NCI-H187 (cell line): ENCODE measurements around the gene VASH1.
"Not testable (repeated sequence)": the region's sequence is repeated elsewhere in the genome, so short reads cannot be mapped to it uniquely, and the experiment has no call there.

Experiments used
- DNase-seq, 2 experiments: peaks; one replicate each; lab custom pipeline; 2025; lab: John Stamatoyannopoulos, UW

VASH1 gene

GRCh38 chr14:76761136-76761959, at the start of gene VASH1:
Gene VASH1, plus strand, starts transcription at chr14:76761468. Its CDS starts 1,354 bp downstream, at chr14:76762822.
- peak in 1 of 2 experiments; percentile 30 for DNase-seq

GRCh38 chr14:76713121-76713520, 48.1 kb upstream of the VASH1 start:
- no peak for DNase-seq

- DNase-seq: no peak
These were observed 46.8 kb upstream of the VASH1 start for GRCh38 chr14:76714470-76714869.

GRCh38 chr14:76715101-76715500, 46.2 kb upstream of the VASH1 start:
- no peak for DNase-seq

- DNase-seq: no peak
These were observed 45.7 kb upstream of the VASH1 start for GRCh38 chr14:76715511-76716081.

GRCh38 chr14:76716285-76716684, 45.0 kb upstream of the VASH1 start:
- DNase-seq: no peak

- DNase-seq: no peak
These were observed 43.6 kb upstream of the VASH1 start for GRCh38 chr14:76717508-76718290.

GRCh38 chr14:76718306-76719040, 42.8 kb upstream of the VASH1 start:
- DNase-seq: no peak

- no peak for DNase-seq
These were observed 41.6 kb upstream of the VASH1 start for GRCh38 chr14:76719666-76720065.

- no peak for DNase-seq
These were observed 40.9 kb upstream of the VASH1 start for GRCh38 chr14:76720382-76720813.

GRCh38 chr14:76721506-76721905, 39.8 kb upstream of the VASH1 start:
- not testable (repeated sequence) for DNase-seq

GRCh38 chr14:76724651-76725550, 36.4 kb upstream of the VASH1 start:
- no peak for DNase-seq

- DNase-seq: no peak
These were observed 34.7 kb upstream of the VASH1 start for GRCh38 chr14:76726551-76726970.

- DNase-seq: no peak
These were observed 33.9 kb upstream of the VASH1 start for GRCh38 chr14:76727384-76727783.

GRCh38 chr14:76727901-76728300, 33.4 kb upstream of the VASH1 start:
- DNase-seq: no peak

GRCh38 chr14:76729258-76729657, 32.0 kb upstream of the VASH1 start:
- DNase-seq: no peak

- DNase-seq: no peak
These were observed 31.2 kb upstream of the VASH1 start for GRCh38 chr14:76729953-76730505.

- DNase-seq: not testable (repeated sequence)
These were observed 26.8 kb upstream of the VASH1 start for GRCh38 chr14:76734501-76734900.

- no peak for DNase-seq
These were observed 24.8 kb upstream of the VASH1 start for GRCh38 chr14:76736514-76736913.

GRCh38 chr14:76741074-76741473, 20.2 kb upstream of the VASH1 start:
- DNase-seq: no peak

GRCh38 chr14:76742185-76742584, 19.1 kb upstream of the VASH1 start:
- DNase-seq: no peak
